Sigmoid colon (tissue), 4 donors: ENCODE measurements around the gene PRCP.

Experiments
- EP300 ChIP-seq, 4 donors: sonication (generic); formaldehyde crosslinking; IDR thresholded peaks; one replicate each; pipeline ENCODE4 v1.6.1; 2017; ENCODE audit warnings: antibody characterized with exemption in 4 of 4
- POLR2A ChIP-seq, 2 donors: fragments of 450-650 bp; IDR thresholded peaks; one replicate each; pipeline ENCODE4 v1.6.1; 2016; ENCODE audit warnings: antibody characterized with exemption in 2 of 2, mild to moderate bottlenecking in 2 of 2, moderate library complexity in 2 of 2

- TF ChIP-seq POLR2A (IDR thresholded peaks at IDR 0.05) = no peak
- no peak for TF ChIP-seq EP300 (IDR thresholded peaks at IDR 0.05)
These were observed 85.9 kb downstream of the PRCP start for GRCh38 chr11:82814379-82814778.
